Esophagus squamous epithelium (tissue), 4 donors: ENCODE data around the gene TBC1D2B.

Experiments used
- CTCF ChIP-seq, 6 experiments: fragments of 450-650 bp in 4 of 6; fragments of 200-600 bp in 2 of 6; sonication (generic) in 2 of 6; IDR thresholded peaks; one replicate each; pipeline ENCODE4 v1.5.1; 2016 to 2019; ENCODE audit warnings: antibody characterized with exemption in 6 of 6, mild to moderate bottlenecking in 4 of 6, moderate library complexity in 4 of 6
- POLR2A ChIP-seq, 4 donors: fragments of 450-650 bp; IDR thresholded peaks; one replicate each; pipeline ENCODE4 v1.6.1; 2017; ENCODE audit warnings: antibody characterized with exemption in 4 of 4, mild to moderate bottlenecking in 4 of 4, moderate library complexity in 3 of 4

GRCh38 chr15:78102211-78102610 is 24.7 kb upstream of the TBC1D2B start:
- TF ChIP-seq CTCF (IDR thresholded peaks at IDR 0.05): no peak
- no peak for TF ChIP-seq POLR2A (IDR thresholded peaks at IDR 0.05)
